Stimulated activated effector memory CD8-positive, alpha-beta T cell treated with anti-CD3 and anti-CD28 coated beads, Interleukin-12 subunit alpha, Interleukin-12 subunit beta, amount 100 ng/mL, for 72 hours (primary cell): ENCODE data around the gene CDC7.

Source experiments
- ATAC-seq: fragments of 150-1000 bp; cut with Tn5 transposase; 2 replicates; pipeline ENCODE4 v1.10.0; 2021
- DNase-seq, 2 donors: peaks; one replicate each; pipeline ENCODE4 v3.0.0; 2021 to 2022; ENCODE audit warnings: low spot score in 2 of 2
- H3K27ac Mint-ChIP-seq: one replicate; pipeline ENCODE4 v1.8.0; 2022; ENCODE audit warnings: mild to moderate bottlenecking, mixed read lengths
- H3K36me3 Mint-ChIP-seq: one replicate; pipeline ENCODE4 v1.8.0; 2022; ENCODE audit warnings: mild to moderate bottlenecking, mixed read lengths
- H3K4me1 Mint-ChIP-seq: one replicate; pipeline ENCODE4 v1.8.0; 2022; ENCODE audit warnings: mixed read lengths
- H3K4me3 Mint-ChIP-seq: one replicate; pipeline ENCODE4 v1.8.0; 2022; ENCODE audit warnings: mild to moderate bottlenecking, mixed read lengths
- H3K9me3 Mint-ChIP-seq: one replicate; pipeline ENCODE4 v1.8.0; 2022; ENCODE audit warnings: mixed read lengths

The CDC7 gene

DNA sequence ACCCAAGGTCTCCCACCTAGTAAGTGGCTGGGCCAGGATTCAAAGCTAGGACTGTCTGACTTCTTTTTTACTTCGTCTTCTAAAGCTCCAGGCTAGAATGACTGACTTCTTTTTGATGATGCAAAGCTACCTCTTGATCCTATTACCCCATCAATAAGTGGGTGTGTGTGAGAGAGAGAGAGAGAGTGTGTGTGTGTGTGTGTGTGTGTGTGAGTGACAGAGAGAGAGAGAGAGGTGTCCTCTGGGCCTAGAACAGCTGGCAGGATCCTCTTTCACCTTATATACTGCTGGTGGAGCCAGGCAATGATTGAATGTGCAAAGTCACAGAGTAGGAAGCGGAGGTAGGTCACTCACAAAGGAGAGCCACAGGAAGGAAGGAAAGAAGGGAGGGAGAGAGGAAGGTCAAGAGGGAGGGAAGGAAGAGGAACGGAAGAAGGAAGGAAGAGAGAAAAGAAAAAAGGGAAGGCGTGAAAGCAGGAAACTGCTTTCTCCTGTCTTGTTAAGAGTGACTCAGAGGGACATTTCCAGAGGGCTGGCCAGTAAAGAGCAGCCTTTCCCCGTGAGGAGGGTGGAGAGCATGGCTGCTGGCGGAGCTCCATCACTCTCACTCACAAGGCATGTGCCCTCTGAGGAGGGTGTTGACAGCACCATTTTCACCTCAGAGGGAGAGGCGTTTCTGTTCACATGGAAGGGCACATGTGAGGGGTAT lies 68.9 kb downstream of the CDC7 start:
- Mint-ChIP-seq H3K36me3 (no peaks in the 10 kb centered on the region), H3K4me1 (peaks cover 31% of the 10 kb centered on the region), H3K4me3 (peak overlapping the region; percentile 1), H3K9me3 (peaks cover 2% of the 10 kb centered on the region), H3K27ac (peak overlapping the region; percentile 77)
- ATAC-seq (peak; percentile 85), DNase-seq (peak in 1 of 2 donors; percentile 42)

- DNase-seq (no peak), ATAC-seq (no peak)
- H3K9me3 Mint-ChIP-seq = peaks cover 2% of the 10 kb centered on the region
- H3K4me3 Mint-ChIP-seq = no peak overlapping the region
- H3K27ac Mint-ChIP-seq = peak overlapping the region; percentile 77
- peaks cover 28% of the 10 kb centered on the region for H3K4me1 Mint-ChIP-seq
- H3K36me3 Mint-ChIP-seq = no peaks in the 10 kb centered on the region
Observed at GRCh38 chr1:91570120-91570448, 69.4 kb downstream of the CDC7 start.

- no peak overlapping the region for H3K27ac Mint-ChIP-seq
- H3K4me1 Mint-ChIP-seq = peaks cover 37% of the 10 kb centered on the region
- H3K36me3 Mint-ChIP-seq = no peaks in the 10 kb centered on the region
- H3K4me3 Mint-ChIP-seq = no peak overlapping the region
- DNase-seq (no peak), ATAC-seq (no peak)
- peaks cover 2% of the 10 kb centered on the region for H3K9me3 Mint-ChIP-seq
Observed at GRCh38 chr1:91572044-91572443, 71.4 kb downstream of the CDC7 start.
